Subcutaneous adipose tissue (tissue), 4 donors: ENCODE measurements around the gene ALG8. TPM values are rescaled to one million over a fixed set of nuclear protein-coding genes. Genes with fewer than 3 reads are reported as not detected.

Experiments used
- small RNA-seq: library from RNA; depleted of rRNA; stranded (forward); fragments of <200 nt; gene quantifications from one replicate; pipeline ENCODE3, GENCODE V24; 2016
- total RNA-seq, 4 donors: library from RNA; depleted of rRNA; stranded (reverse); fragments of >200 nt; gene quantifications; one replicate each; pipeline ENCODE4 v1.1.0, GENCODE V29; 2016
- TF ChIP-seq, protein P1 (sequence below): fragments of 450-650 bp; IDR thresholded peaks from one replicate; pipeline ENCODE4 v1.5.1; 2016; ENCODE audit warnings: low read depth, mild to moderate bottlenecking, control low read depth, antibody characterized with exemption, moderate library complexity

The ALG8 gene
- total RNA-seq, 4 donors from 2014 or later = 22.4 to 73.0 (median 27.8) TPM

DNA sequence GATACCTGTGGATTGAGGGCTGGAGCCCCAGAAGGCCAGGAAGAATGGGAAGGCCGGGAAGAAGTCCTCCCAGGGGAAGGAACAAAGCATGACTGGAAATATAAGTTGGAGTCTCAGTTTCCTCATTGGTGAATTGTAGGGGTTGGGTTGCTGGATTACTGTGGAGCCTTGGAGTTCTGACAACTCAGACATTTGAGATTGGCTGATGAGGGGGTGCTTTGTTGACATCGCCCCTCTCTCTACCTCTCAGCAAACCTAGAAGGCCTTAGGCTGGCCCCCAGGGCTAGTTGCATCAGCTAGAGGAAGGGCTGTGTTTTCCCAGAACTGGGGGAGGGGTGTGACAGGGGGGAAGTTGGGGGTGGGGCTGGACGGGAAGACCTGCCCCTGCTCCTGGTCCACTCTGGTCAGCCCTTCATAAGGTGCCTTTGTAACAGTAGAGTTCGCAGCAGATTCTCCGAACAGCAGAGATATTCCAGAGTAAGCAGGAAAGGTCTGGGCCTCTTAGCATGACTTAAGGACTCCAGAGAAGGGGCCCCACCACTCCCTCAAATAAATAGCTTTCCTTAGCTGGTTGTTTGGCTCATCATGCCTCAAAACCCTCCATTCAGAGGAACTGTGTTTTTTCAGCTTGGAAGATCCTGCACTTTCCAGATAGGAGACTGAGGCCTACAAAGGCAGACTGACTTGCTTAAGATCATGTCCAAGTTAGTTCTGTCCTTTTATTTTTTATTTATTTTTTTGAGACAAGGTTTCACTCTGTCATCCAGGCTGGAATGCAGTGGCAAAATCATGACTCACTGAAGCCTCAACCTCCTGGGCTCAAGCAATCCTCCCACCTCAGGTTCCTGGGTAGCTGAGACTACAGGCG, 88.2 kb downstream of the ALG8 start:
- TF ChIP-seq, protein P1, sequence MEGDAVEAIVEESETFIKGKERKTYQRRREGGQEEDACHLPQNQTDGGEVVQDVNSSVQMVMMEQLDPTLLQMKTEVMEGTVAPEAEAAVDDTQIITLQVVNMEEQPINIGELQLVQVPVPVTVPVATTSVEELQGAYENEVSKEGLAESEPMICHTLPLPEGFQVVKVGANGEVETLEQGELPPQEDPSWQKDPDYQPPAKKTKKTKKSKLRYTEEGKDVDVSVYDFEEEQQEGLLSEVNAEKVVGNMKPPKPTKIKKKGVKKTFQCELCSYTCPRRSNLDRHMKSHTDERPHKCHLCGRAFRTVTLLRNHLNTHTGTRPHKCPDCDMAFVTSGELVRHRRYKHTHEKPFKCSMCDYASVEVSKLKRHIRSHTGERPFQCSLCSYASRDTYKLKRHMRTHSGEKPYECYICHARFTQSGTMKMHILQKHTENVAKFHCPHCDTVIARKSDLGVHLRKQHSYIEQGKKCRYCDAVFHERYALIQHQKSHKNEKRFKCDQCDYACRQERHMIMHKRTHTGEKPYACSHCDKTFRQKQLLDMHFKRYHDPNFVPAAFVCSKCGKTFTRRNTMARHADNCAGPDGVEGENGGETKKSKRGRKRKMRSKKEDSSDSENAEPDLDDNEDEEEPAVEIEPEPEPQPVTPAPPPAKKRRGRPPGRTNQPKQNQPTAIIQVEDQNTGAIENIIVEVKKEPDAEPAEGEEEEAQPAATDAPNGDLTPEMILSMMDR = no peak

Small RNA genes within 50 kb of the gene (small RNA-seq; reads per million reads assigned to genes)
- gene RNU6-126P = not detected

Other genes starting within 250 kb of the ALG8 start
- 10 to 100 TPM; 30.3 to 41.5 (median 34.3) TPM for gene INTS4, start 145.0 kb downstream of the ALG8 start, total RNA-seq
- gene KCTD14, start 116.3 kb downstream of the ALG8 start, total RNA-seq = 1 to 10 TPM in 1 of 4 donors, under 1 TPM in 3; 0.68 to 2.2 (median 0.88) TPM
- gene THRSP, start 75.8 kb downstream of the ALG8 start, total RNA-seq = 100 to 1,000 TPM in 2 of 4 donors, 10 to 100 TPM in 2; 24.8 to 228 (median 81.8) TPM
- gene NDUFC2, start 59.8 kb downstream of the ALG8 start, total RNA-seq = 100 to 1,000 TPM in 2 of 4 donors, 10 to 100 TPM in 2; 87.8 to 113 (median 96.6) TPM
- 10 to 100 TPM; 10.6 to 16.1 (median 11.7) TPM for gene KCTD21, start 49.0 kb upstream of the ALG8 start, total RNA-seq
- gene USP35, start 49.3 kb upstream of the ALG8 start, total RNA-seq = 10 to 100 TPM in 2 of 4 donors, 1 to 10 TPM in 2; 6.8 to 13.2 (median 9.8) TPM